Esophagus muscularis mucosa (tissue), 4 donors: ENCODE results near the gene TMEM150A. TPM values are rescaled to one million over a fixed set of nuclear protein-coding genes. Genes with fewer than 3 reads are reported as not detected.
A peak's percentile ranks its signal among the peaks of the same experiment; 100 is the strongest.
"Not testable (repeated sequence)": the region's sequence is repeated elsewhere in the genome, so short reads cannot be mapped to it uniquely, and the experiment has no call there.

Source experiments
- DNase-seq: peaks from one replicate; pipeline ENCODE4 v3.0.0-alpha.2; 2017; ENCODE audit errors: extremely low spot score
- H3K27ac ChIP-seq, 4 donors: fragments of 200-600 bp; sonication (generic); replicated peaks in 1 of 4; 1 replicate in 3 of 4; 2 replicates in 1 of 4; pipeline ENCODE4 v1.5.1; 2016 to 2019; ENCODE audit warnings: mild to moderate bottlenecking in 1 of 4
- H3K27me3 ChIP-seq, 4 donors: fragments of 200-600 bp; sonication (generic); one replicate each; pipeline versions ENCODE4 v1.5.1 to v1.6.0; 2016 to 2019
- H3K36me3 ChIP-seq, 4 donors: fragments of 200-600 bp; sonication (generic); one replicate each; pipeline ENCODE4 v1.5.1; 2016 to 2019
- H3K4me1 ChIP-seq, 4 donors: fragments of 200-600 bp; sonication (generic); one replicate each; pipeline ENCODE4 v1.5.1; 2016 to 2019
- H3K4me3 ChIP-seq, 4 donors: fragments of 200-600 bp; sonication (generic); 1 replicate in 2 of 4; 2 replicates in 2 of 4; pipeline ENCODE4 v1.5.1; 2016 to 2019; ENCODE audit warnings: mild to moderate bottlenecking in 4 of 4, moderate library complexity in 1 of 4
- H3K9me3 ChIP-seq, 4 donors: fragments of 200-600 bp; sonication (generic); 1 replicate in 3 of 4; 2 replicates in 1 of 4; pipeline ENCODE4 v1.5.1; 2016 to 2019
- EP300 ChIP-seq: sonication (generic); formaldehyde crosslinking; IDR thresholded peaks from one replicate; pipeline ENCODE4 v1.6.1; 2017; ENCODE audit warnings: antibody characterized with exemption
- POLR2A ChIP-seq: fragments of 450-650 bp; IDR thresholded peaks from one replicate; pipeline ENCODE4 v1.6.1; 2017; ENCODE audit warnings: antibody characterized with exemption, moderate library complexity, mild to moderate bottlenecking, low read depth
- POLR2AphosphoS5 ChIP-seq, 2 donors: sonication (generic); formaldehyde crosslinking; IDR thresholded peaks; one replicate each; pipeline ENCODE4 v1.6.1; 2017; ENCODE audit warnings: antibody characterized with exemption in 2 of 2
- WGBS: methylation state at CpG from one replicate; pipeline ENCODE4 v1.1.5; 2018; 5-methylcytosine and 5-hydroxymethylcytosine counted together
- intact Hi-C: fragments of 100-400 bp; cut with DNase I; formaldehyde crosslinking; loops from one replicate; pipeline ENCODE4 v1.15.1; 2023
- total RNA-seq, 4 donors: library from RNA; depleted of rRNA; stranded (reverse); fragments of >200 nt; gene quantifications; one replicate each; pipeline versions ENCODE4 v1.1.0 to v1.2.1, GENCODE V29; 2016
- TF ChIP-seq, protein P1 (sequence below), 3 experiments: fragments of 200-600 bp in 2 of 3; fragments of 450-650 bp in 1 of 3; sonication (generic) in 2 of 3; IDR thresholded peaks; one replicate each; pipeline ENCODE4 v1.5.1; 2017 to 2019; ENCODE audit warnings: antibody characterized with exemption in 3 of 3, mild to moderate bottlenecking in 2 of 3, moderate library complexity in 1 of 3

Gene TMEM150A
- total RNA-seq, 4 donors from 2014 or later: 22.9 to 36.7 (median 27.5) TPM

GRCh38 chr2:85561280-85562212 is 41.0 kb downstream of the TMEM150A start, which contains the start of gene GGCX:
Gene GGCX, minus strand, starts transcription at chr2:85561493. Its CDS starts 65 bp downstream, at chr2:85561428.
- H3K9me3 ChIP-seq: no peaks in the 10 kb centered on the region
- peak within 1 kb of the TSS; percentile 86 to 89 (median 86) for H3K27ac ChIP-seq
- no peaks in the 10 kb centered on the region for H3K27me3 ChIP-seq
- peak within 1 kb of the TSS; percentile 70 to 93 (median 79) for H3K4me3 ChIP-seq
- WGBS: 5% methylated on average over 41 of the region's 64 CpGs
- peaks cover 19 to 33% (median 26%) of the 10 kb centered on the region in 4 donors for H3K4me1 ChIP-seq
- TF ChIP-seq EP300: no peak
- TF ChIP-seq, protein P1, sequence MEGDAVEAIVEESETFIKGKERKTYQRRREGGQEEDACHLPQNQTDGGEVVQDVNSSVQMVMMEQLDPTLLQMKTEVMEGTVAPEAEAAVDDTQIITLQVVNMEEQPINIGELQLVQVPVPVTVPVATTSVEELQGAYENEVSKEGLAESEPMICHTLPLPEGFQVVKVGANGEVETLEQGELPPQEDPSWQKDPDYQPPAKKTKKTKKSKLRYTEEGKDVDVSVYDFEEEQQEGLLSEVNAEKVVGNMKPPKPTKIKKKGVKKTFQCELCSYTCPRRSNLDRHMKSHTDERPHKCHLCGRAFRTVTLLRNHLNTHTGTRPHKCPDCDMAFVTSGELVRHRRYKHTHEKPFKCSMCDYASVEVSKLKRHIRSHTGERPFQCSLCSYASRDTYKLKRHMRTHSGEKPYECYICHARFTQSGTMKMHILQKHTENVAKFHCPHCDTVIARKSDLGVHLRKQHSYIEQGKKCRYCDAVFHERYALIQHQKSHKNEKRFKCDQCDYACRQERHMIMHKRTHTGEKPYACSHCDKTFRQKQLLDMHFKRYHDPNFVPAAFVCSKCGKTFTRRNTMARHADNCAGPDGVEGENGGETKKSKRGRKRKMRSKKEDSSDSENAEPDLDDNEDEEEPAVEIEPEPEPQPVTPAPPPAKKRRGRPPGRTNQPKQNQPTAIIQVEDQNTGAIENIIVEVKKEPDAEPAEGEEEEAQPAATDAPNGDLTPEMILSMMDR (IDR thresholded peaks at IDR 0.05): peak; percentile 31 to 67 (median 46)
- peak; percentile 86 to 93 for TF ChIP-seq POLR2AphosphoS5 (IDR thresholded peaks at IDR 0.05)
- peak; percentile 77 for TF ChIP-seq POLR2A
- peak; percentile 98 for DNase-seq
- peaks cover 0 to 29% (median 13%) of the 10 kb centered on the region in 4 donors for H3K36me3 ChIP-seq
- intact Hi-C loops: loop anchor here (5.0 kb wide), 1 partner anchor 36 kb away; the partner anchor contains the start of gene RNF181

- no peaks in the 10 kb centered on the region for H3K27me3 ChIP-seq
- WGBS: 6% methylated on average over 10 of the region's 14 CpGs
- peaks cover 19 to 33% (median 26%) of the 10 kb centered on the region in 4 donors for H3K4me1 ChIP-seq
- TF ChIP-seq POLR2AphosphoS5 (IDR thresholded peaks at IDR 0.05) (no peak), POLR2A (no peak), EP300 (no peak)
- TF ChIP-seq, protein P1 (IDR thresholded peaks at IDR 0.05): no peak
- H3K27ac ChIP-seq: peak overlapping the region; percentile 86 to 89 (median 86)
- DNase-seq: no peak
- intact Hi-C loops: loop anchor here (5.0 kb wide), 1 partner anchor 36 kb away; the partner anchor contains the start of gene RNF181
- peaks cover 2 to 36% (median 16%) of the 10 kb centered on the region in 4 donors for H3K36me3 ChIP-seq
- no peaks in the 10 kb centered on the region for H3K9me3 ChIP-seq
- peak overlapping the region; percentile 70 to 93 (median 79) for H3K4me3 ChIP-seq
Observed at GRCh38 chr2:85560812-85561279, 41.7 kb downstream of the TMEM150A start.

DNA sequence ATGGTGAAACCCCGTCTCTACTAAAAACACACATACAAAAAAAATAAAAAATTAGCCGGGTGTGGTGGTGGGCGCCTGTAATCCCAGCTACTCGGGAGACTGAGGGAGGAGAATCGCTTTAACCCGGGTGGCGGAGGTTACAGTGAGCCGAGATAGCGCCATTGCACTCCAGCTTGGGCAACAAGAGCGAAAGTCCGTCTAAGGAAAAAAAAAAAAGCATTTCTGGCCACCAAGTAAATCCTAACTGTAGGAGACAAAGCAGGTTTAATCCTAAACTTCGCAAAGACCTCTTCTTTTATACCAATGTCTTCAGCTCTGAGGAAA is 42.1 kb downstream of the TMEM150A start:
- H3K4me1 ChIP-seq: peaks cover 19 to 33% (median 26%) of the 10 kb centered on the region in 4 donors
- not testable (repeated sequence) for H3K9me3 ChIP-seq, DNase-seq, H3K27ac ChIP-seq, H3K27me3 ChIP-seq
- intact Hi-C loops: loop anchor here (5.0 kb wide), 1 partner anchor 37 kb away; the partner anchor contains the start of gene RNF181
- WGBS: 85% methylated on average over 12 of the region's 12 CpGs
- H3K36me3 ChIP-seq: peaks cover 3 to 41% (median 21%) of the 10 kb centered on the region in 4 donors
- peak overlapping the region; percentile 70 to 93 (median 79) for H3K4me3 ChIP-seq

DNA sequence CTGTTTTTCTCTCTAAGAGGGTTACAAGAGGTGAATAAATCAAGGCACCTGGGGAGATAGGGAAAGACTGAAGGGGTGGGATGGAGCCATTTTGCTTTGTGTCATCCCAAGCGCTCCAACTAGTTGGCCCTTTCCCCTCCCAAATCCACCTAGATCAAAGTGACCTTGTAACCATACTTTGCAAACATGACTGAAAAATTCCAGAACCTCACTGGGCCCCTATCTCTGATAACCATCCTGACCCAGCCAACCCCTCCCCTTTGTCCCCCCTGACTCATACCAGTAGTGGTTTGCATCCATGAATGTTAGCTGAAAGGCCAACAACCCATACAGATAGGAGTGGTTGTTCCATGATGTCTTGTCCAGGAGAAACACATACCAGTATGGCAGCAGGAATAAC is 44.3 kb downstream of the TMEM150A start:
- no peak overlapping the region for H3K4me3 ChIP-seq
- no peaks in the 10 kb centered on the region for H3K9me3 ChIP-seq
- TF ChIP-seq POLR2A (no peak), POLR2AphosphoS5 (IDR thresholded peaks at IDR 0.05) (no peak), EP300 (no peak)
- TF ChIP-seq, protein P1 (IDR thresholded peaks at IDR 0.05): no peak
- H3K36me3 ChIP-seq: peaks cover 20 to 63% (median 43%) of the 10 kb centered on the region in 4 donors
- no peak overlapping the region for H3K27ac ChIP-seq
- no peak for DNase-seq
- H3K4me1 ChIP-seq: peaks cover 19 to 33% (median 26%) of the 10 kb centered on the region in 4 donors
- WGBS: 100% methylated on average over 1 of the region's 1 CpG
- H3K27me3 ChIP-seq: no peaks in the 10 kb centered on the region
- intact Hi-C loops: no loop called here

DNA sequence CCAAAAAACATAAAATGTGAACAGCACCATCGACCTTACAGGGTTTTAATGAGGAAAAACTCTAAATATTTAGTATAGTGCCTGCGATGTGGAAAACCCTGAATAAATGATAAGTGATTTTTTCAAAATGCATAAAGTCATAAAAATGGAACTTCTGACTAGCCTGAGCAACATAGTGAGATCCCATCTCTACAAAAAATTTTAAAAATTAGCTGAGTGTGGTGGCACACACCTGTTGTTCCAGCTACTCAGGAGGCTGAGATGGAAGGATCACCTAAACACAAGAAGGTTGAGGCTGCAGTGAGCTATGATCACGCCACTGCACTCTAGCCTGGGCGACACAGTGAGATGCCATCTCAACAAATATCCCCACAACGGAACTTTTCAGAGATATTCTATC is 45.4 kb downstream of the TMEM150A start:
- Histone ChIP-seq H3K27me3 (no peaks in the 10 kb centered on the region), H3K4me3 (no peak overlapping the region), H3K36me3 (peaks cover 26 to 73% (median 53%) of the 10 kb centered on the region in 4 donors), H3K27ac (no peak overlapping the region), H3K4me1 (peaks cover 16 to 31% (median 24%) of the 10 kb centered on the region in 4 donors), H3K9me3 (no peaks in the 10 kb centered on the region)
- no peak for TF ChIP-seq POLR2AphosphoS5 (IDR thresholded peaks at IDR 0.05)
- TF ChIP-seq, protein P1 (IDR thresholded peaks at IDR 0.05): no peak
- TF ChIP-seq EP300: no peak
- no peak for TF ChIP-seq POLR2A
- no peak for DNase-seq
- intact Hi-C loops: no loop called here
- 87% methylated on average over 5 of the region's 5 CpGs for WGBS
